CD14-positive monocyte (primary cell): ENCODE measurements around the gene ZDHHC17. TPM values are rescaled to one million over a fixed set of nuclear protein-coding genes. Genes with fewer than 3 reads are reported as not detected.

Experiments used
- DNase-seq, 3 donors: peaks; one replicate each; pipeline ENCODE4 v3.0.0-alpha.2; 2011 to 2022
- H2AFZ ChIP-seq: 2 replicates; pipeline ENCODE4 v1.6.0; 2012; ENCODE audit warnings: mild to moderate bottlenecking, low read depth, low read length, inconsistent platforms; ENCODE audit not compliant: insufficient read depth, poor library complexity, severe bottlenecking
- H3K27ac ChIP-seq, 2 donors: 1 replicate in 1 of 2; 2 replicates in 1 of 2; pipeline ENCODE4 v1.5.1; 2012 to 2013; ENCODE audit warnings: low read length in 2 of 2, control low read depth in 1 of 2, inconsistent platforms in 1 of 2, low read depth in 1 of 2, mild to moderate bottlenecking in 1 of 2
- H3K27me3 ChIP-seq, 2 donors: one replicate each; pipeline versions ENCODE4 v1.6.0 to v1.6.1; 2011 to 2013; ENCODE audit warnings: low read length in 2 of 2; ENCODE audit not compliant: control insufficient read depth in 2 of 2, insufficient read depth in 2 of 2
- H3K36me3 ChIP-seq, 2 donors: replicated peaks in 1 of 2; 1 replicate in 1 of 2; 2 replicates in 1 of 2; pipeline versions ENCODE4 v1.5.1 to v1.6.1; 2012 to 2013; ENCODE audit warnings: low read length in 2 of 2, control low read depth in 1 of 2, inconsistent platforms in 1 of 2, mild to moderate bottlenecking in 1 of 2; ENCODE audit not compliant: insufficient read depth in 2 of 2, control insufficient read depth in 1 of 2
- H3K4me1 ChIP-seq, 2 donors: 1 replicate in 1 of 2; 2 replicates in 1 of 2; pipeline versions ENCODE4 v1.5.1 to v1.6.1; 2012 to 2013; ENCODE audit warnings: low read length in 2 of 2, control low read depth in 1 of 2, inconsistent platforms in 1 of 2, mild to moderate bottlenecking in 1 of 2, moderate library complexity in 1 of 2; ENCODE audit not compliant: insufficient read depth in 2 of 2, control insufficient read depth in 1 of 2
- H3K4me2 ChIP-seq: replicated peaks from 2 replicates; pipeline ENCODE3; 2012; ENCODE audit warnings: low read length, moderate library complexity, mild to moderate bottlenecking; ENCODE audit not compliant: poor library complexity, severe bottlenecking; ENCODE audit errors: extremely low read depth
- H3K4me3 ChIP-seq, 3 experiments: fragments of 200-600 bp in 1 of 3; sonication (generic) in 1 of 3; replicated peaks in 1 of 3; 1 replicate in 2 of 3; 2 replicates in 1 of 3; pipeline ENCODE4 v1.5.1; 2011 to 2013; ENCODE audit warnings: low read length in 3 of 3, mild to moderate bottlenecking in 3 of 3, control low read depth in 2 of 3, low read depth in 2 of 3, inconsistent platforms in 1 of 3, moderate library complexity in 1 of 3
- H3K79me2 ChIP-seq: 2 replicates; pipeline ENCODE4 v1.6.0; 2012; ENCODE audit warnings: mild to moderate bottlenecking, control low read depth, inconsistent platforms, low read length, moderate library complexity; ENCODE audit not compliant: insufficient read depth
- H3K9ac ChIP-seq: 2 replicates; pipeline ENCODE4 v1.6.0; 2017; ENCODE audit warnings: low read length, mild to moderate bottlenecking; ENCODE audit not compliant: insufficient read depth, poor library complexity, severe bottlenecking
- H3K9me3 ChIP-seq, 2 donors: replicated peaks in 1 of 2; 1 replicate in 1 of 2; 2 replicates in 1 of 2; pipeline versions ENCODE4 v1.5.1 to v1.6.1; 2012 to 2013; ENCODE audit warnings: low read length in 2 of 2, control low read depth in 1 of 2; ENCODE audit not compliant: control insufficient read depth in 1 of 2, insufficient read depth in 1 of 2
- H4K20me1 ChIP-seq: 2 replicates; pipeline ENCODE4 v1.6.0; 2012; ENCODE audit warnings: mild to moderate bottlenecking, low read length, control low read depth, moderate library complexity; ENCODE audit not compliant: insufficient read depth
- H3K27ac Mint-ChIP-seq, 7 donors: one replicate each; pipeline ENCODE4 v1.8.0; 2020; ENCODE audit warnings: mild to moderate bottlenecking in 7 of 7, mixed read lengths in 7 of 7, moderate library complexity in 6 of 7, inconsistent platforms in 2 of 7
- H3K27me3 Mint-ChIP-seq, 3 donors: one replicate each; pipeline ENCODE4 v1.8.0; 2021 to 2022; ENCODE audit warnings: low read depth in 3 of 3, mild to moderate bottlenecking in 3 of 3, mixed read lengths in 3 of 3, moderate library complexity in 3 of 3, inconsistent platforms in 1 of 3
- H3K36me3 Mint-ChIP-seq, 2 donors: one replicate each; pipeline ENCODE4 v1.8.0; 2020; ENCODE audit warnings: mixed read lengths in 2 of 2, inconsistent platforms in 1 of 2, mild to moderate bottlenecking in 1 of 2
- H3K4me1 Mint-ChIP-seq: one replicate; pipeline ENCODE4 v1.8.0; 2020; ENCODE audit warnings: mild to moderate bottlenecking, mixed read lengths
- H3K4me3 Mint-ChIP-seq, 2 donors: one replicate each; pipeline ENCODE4 v1.8.0; 2020; ENCODE audit warnings: mild to moderate bottlenecking in 2 of 2, mixed read lengths in 2 of 2, moderate library complexity in 1 of 2
- H3K9me3 Mint-ChIP-seq, 7 donors: one replicate each; pipeline ENCODE4 v1.8.0; 2020 to 2022; ENCODE audit warnings: mixed read lengths in 7 of 7, mild to moderate bottlenecking in 6 of 7, moderate library complexity in 6 of 7, inconsistent platforms in 2 of 7
- WGBS: methylation state at CpG from one replicate; pipeline ENCODE4 v1.1.5; 2013; ENCODE audit warnings: missing lambda C conversion rate; ENCODE audit not compliant: insufficient coverage; 5-methylcytosine and 5-hydroxymethylcytosine counted together
- intact Hi-C, 2 donors: fragments of 100-400 bp; cut with micrococcal nuclease; formaldehyde crosslinking; loops; one replicate each; pipeline versions ENCODE4 v1.15.0 to v1.15.1; 2023
- polyA plus RNA-seq, 3 donors: library from polyadenylated mRNA; depleted of rRNA in 1 of 3; unstranded in 2 of 3; stranded (reverse) in 1 of 3; fragments of 300-500 nt in 2 of 3; fragments of >200 nt in 1 of 3; fragmentation: Illumina TruSeq in 2 of 3; gene quantifications; 1 replicate in 2 of 3; 2 replicates in 1 of 3; pipeline ENCODE4 v1.2.3, GENCODE V29; 2012 to 2021
- TF ChIP-seq, protein P1 (sequence below): fragments of 200-600 bp; IDR thresholded peaks from one replicate; pipeline ENCODE4 v1.8.0; 2022; ENCODE audit warnings: antibody characterized with exemption, mild to moderate bottlenecking

Gene ZDHHC17
- polyA plus RNA-seq, 3 donors = 4.6 to 31.4 (median 9.3) TPM

- peaks cover 29% of the 10 kb centered on the region for H4K20me1 ChIP-seq
- no peak for DNase-seq
- no peaks in the 10 kb centered on the region for H3K9me3 ChIP-seq
- Mint-ChIP-seq H3K36me3 (no peaks in the 10 kb centered on the region), H3K9me3 (no peaks in the 10 kb centered on the region), H3K27ac (no peak overlapping the region), H3K4me3 (no peak overlapping the region), H3K27me3 (peaks cover 0 to 2% (median 0%) of the 10 kb centered on the region in 3 donors), H3K4me1 (peaks cover 56% of the 10 kb centered on the region)
- no peak overlapping the region for H3K9ac ChIP-seq
- H3K27me3 ChIP-seq = no peaks in the 10 kb centered on the region
- intact Hi-C loops = no loop called here
- 80% methylated on average over 1 of the region's 6 CpGs for WGBS
- TF ChIP-seq, protein P1, sequence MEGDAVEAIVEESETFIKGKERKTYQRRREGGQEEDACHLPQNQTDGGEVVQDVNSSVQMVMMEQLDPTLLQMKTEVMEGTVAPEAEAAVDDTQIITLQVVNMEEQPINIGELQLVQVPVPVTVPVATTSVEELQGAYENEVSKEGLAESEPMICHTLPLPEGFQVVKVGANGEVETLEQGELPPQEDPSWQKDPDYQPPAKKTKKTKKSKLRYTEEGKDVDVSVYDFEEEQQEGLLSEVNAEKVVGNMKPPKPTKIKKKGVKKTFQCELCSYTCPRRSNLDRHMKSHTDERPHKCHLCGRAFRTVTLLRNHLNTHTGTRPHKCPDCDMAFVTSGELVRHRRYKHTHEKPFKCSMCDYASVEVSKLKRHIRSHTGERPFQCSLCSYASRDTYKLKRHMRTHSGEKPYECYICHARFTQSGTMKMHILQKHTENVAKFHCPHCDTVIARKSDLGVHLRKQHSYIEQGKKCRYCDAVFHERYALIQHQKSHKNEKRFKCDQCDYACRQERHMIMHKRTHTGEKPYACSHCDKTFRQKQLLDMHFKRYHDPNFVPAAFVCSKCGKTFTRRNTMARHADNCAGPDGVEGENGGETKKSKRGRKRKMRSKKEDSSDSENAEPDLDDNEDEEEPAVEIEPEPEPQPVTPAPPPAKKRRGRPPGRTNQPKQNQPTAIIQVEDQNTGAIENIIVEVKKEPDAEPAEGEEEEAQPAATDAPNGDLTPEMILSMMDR = no peak
- H3K27ac ChIP-seq = no peak overlapping the region
- peak overlapping the region in 1 of 3 experiments; percentile 12 for H3K4me3 ChIP-seq
- H3K4me1 ChIP-seq = peaks cover 33 to 51% of the 10 kb centered on the region in 2 donors
- no peak overlapping the region for H2AFZ ChIP-seq
- H3K79me2 ChIP-seq = peaks cover 63% of the 10 kb centered on the region
- H3K36me3 ChIP-seq = no peaks in the 10 kb centered on the region
- no peak overlapping the region for H3K4me2 ChIP-seq
Measured at GRCh38 chr12:76765598-76765997, 1.7 kb downstream of the ZDHHC17 start.

GRCh38 chr12:76766161-76766560 lies 2.2 kb downstream of the ZDHHC17 start:
- Histone ChIP-seq H3K9me3 (no peaks in the 10 kb centered on the region), H3K27ac (no peak overlapping the region), H3K4me2 (no peak overlapping the region), H3K36me3 (no peaks in the 10 kb centered on the region), H3K79me2 (peaks cover 69% of the 10 kb centered on the region), H4K20me1 (peaks cover 30% of the 10 kb centered on the region), H2AFZ (no peak overlapping the region), H3K4me3 (no peak overlapping the region), H3K9ac (no peak overlapping the region), H3K27me3 (no peaks in the 10 kb centered on the region), H3K4me1 (peaks cover 36 to 53% of the 10 kb centered on the region in 2 donors)
- TF ChIP-seq, protein P1 = no peak
- peaks cover 55% of the 10 kb centered on the region for H3K4me1 Mint-ChIP-seq
- intact Hi-C loops = no loop called here
- no peak overlapping the region for H3K4me3 Mint-ChIP-seq
- DNase-seq = no peak
- H3K9me3 Mint-ChIP-seq = no peaks in the 10 kb centered on the region
- no peaks in the 10 kb centered on the region for H3K36me3 Mint-ChIP-seq
- WGBS = no CpG with 5 or more reads among the region's 4 CpGs
- H3K27ac Mint-ChIP-seq = peak overlapping the region in 1 of 7 donors; percentile 25
- H3K27me3 Mint-ChIP-seq = peaks cover 0 to 2% (median 0%) of the 10 kb centered on the region in 3 donors
